Type B pancreatic cell (in vitro differentiated cells): Measurements from ENCODE around the gene MAGEB6. TPM values are rescaled to one million over a fixed set of nuclear protein-coding genes. Genes with fewer than 3 reads are reported as not detected.

ENCODE experiments used
- DNase-seq: peaks from one replicate; pipeline ENCODE4 v3.0.0; 2021; ENCODE audit warnings: mixed read lengths; ENCODE audit not compliant: unreplicated experiment; ENCODE audit errors: extremely low spot score
- H3K27ac Mint-ChIP-seq: 2 replicates; pipeline ENCODE4 v1.8.0; 2021; ENCODE audit warnings: mild to moderate bottlenecking, mixed read lengths
- H3K27me3 Mint-ChIP-seq: 2 replicates; pipeline ENCODE4 v1.8.0; 2021; ENCODE audit warnings: mixed read lengths
- H3K36me3 Mint-ChIP-seq: 2 replicates; pipeline ENCODE4 v1.8.0; 2021; ENCODE audit warnings: mixed read lengths
- H3K4me1 Mint-ChIP-seq: one replicate; pipeline ENCODE4 v1.8.0; 2021; ENCODE audit warnings: mixed read lengths; ENCODE audit not compliant: unreplicated experiment
- H3K4me3 Mint-ChIP-seq: 2 replicates; pipeline ENCODE4 v1.8.0; 2021; ENCODE audit warnings: mild to moderate bottlenecking, mixed read lengths
- H3K9me3 Mint-ChIP-seq: 2 replicates; pipeline ENCODE4 v1.8.0; 2021; ENCODE audit warnings: mixed read lengths
- total RNA-seq: library from RNA; stranded (reverse); gene quantifications from 2 replicates; pipeline ENCODE4 v1.2.1, GENCODE V29; 2021; ENCODE audit warnings: low replicate concordance
- TF ChIP-seq, protein P1 (sequence below): fragments of 200-600 bp; sonication (generic); conservative IDR thresholded peaks from 2 replicates; pipeline ENCODE4 v1.5.0; 2021; ENCODE audit warnings: antibody characterized with exemption, mild to moderate bottlenecking

The MAGEB6 gene
- total RNA-seq, 1 donor from 2014 or later = not detected

DNA sequence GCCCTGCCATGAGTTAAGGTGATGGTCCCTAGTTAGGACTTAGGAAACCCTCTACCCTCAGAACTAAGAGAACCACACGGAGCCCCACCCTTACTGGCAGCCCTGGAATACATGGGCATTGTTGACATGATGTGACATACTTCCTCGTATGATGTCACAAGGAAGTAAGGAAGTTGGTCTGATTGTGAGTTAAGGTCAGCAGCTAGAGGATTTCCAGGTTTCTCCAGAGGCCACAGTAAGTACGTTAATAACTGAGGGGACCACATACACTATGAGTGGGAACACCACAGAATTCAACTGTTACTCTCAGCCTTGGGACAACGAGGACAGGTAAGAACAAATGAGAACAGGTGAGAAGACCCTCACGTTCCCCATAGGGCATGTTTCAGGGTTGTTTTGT is 23.6 kb downstream of the MAGEB6 start, which contains the start of gene MAGEB5:
TSS of gene MAGEB5 (plus strand) at position 301 of the 400 bp plus-strand sequence. CDS start 1,133 bp downstream, outside the sequence.
- Mint-ChIP-seq H3K36me3 (no peaks in the 10 kb centered on the region), H3K4me3 (no peak within 1 kb of the TSS), H3K27ac (no peak within 1 kb of the TSS), H3K4me1 (peaks cover 4% of the 10 kb centered on the region), H3K9me3 (peaks cover 6% of the 10 kb centered on the region), H3K27me3 (no peaks in the 10 kb centered on the region)
- TF ChIP-seq, protein P1, sequence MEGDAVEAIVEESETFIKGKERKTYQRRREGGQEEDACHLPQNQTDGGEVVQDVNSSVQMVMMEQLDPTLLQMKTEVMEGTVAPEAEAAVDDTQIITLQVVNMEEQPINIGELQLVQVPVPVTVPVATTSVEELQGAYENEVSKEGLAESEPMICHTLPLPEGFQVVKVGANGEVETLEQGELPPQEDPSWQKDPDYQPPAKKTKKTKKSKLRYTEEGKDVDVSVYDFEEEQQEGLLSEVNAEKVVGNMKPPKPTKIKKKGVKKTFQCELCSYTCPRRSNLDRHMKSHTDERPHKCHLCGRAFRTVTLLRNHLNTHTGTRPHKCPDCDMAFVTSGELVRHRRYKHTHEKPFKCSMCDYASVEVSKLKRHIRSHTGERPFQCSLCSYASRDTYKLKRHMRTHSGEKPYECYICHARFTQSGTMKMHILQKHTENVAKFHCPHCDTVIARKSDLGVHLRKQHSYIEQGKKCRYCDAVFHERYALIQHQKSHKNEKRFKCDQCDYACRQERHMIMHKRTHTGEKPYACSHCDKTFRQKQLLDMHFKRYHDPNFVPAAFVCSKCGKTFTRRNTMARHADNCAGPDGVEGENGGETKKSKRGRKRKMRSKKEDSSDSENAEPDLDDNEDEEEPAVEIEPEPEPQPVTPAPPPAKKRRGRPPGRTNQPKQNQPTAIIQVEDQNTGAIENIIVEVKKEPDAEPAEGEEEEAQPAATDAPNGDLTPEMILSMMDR = no peak
- no peak for DNase-seq

DNA sequence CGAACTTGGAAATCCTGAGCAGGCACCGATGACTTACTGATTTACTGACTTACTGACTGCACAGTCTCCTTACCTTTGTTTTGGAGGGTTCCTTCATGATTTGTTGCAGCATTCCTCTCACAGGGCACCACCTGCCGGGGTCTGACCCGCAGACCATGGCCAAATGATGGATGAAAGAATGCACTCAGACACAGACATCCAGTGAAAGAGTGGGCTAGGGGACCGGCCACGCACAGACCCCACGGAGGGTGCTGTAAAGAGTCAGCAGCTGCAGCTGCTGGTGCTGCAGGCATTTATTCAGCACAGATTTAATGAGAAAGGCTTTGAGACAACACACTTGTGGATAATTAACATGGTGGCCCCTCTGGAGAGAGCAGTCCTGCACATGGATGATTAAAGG is 27.1 kb downstream of the MAGEB6 start:
- Mint-ChIP-seq H3K4me3 (no peak overlapping the region), H3K36me3 (no peaks in the 10 kb centered on the region), H3K4me1 (peaks cover 4% of the 10 kb centered on the region), H3K9me3 (peaks cover 6% of the 10 kb centered on the region), H3K27me3 (no peaks in the 10 kb centered on the region), H3K27ac (no peak overlapping the region)
- TF ChIP-seq, protein P1 = no peak
- DNase-seq = no peak

DNA sequence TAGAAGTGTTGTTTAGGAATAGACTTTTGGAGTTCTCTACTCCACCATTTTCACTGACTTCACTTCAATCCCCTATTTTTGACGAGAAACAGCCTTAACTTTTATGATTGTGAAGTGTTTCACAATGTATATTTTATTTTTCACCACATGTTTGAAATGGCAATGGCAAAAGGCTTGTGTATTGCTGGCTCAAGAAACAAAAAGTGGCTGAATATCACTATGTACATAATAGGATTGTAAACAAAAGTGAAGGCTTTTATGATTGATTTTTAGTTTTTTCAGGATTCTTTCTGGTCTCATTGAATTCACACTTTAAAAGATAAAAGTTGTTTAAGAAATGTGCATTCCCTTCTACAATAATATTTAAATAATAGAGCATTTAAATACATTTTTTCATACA is 41.9 kb downstream of the MAGEB6 start:
- no peak overlapping the region for H3K27ac Mint-ChIP-seq
- H3K4me1 Mint-ChIP-seq = no peaks in the 10 kb centered on the region
- H3K4me3 Mint-ChIP-seq = no peak overlapping the region
- H3K36me3 Mint-ChIP-seq = no peaks in the 10 kb centered on the region
- TF ChIP-seq, protein P1 = no peak
- no peak for DNase-seq
- H3K9me3 Mint-ChIP-seq = peaks cover 5% of the 10 kb centered on the region
- no peaks in the 10 kb centered on the region for H3K27me3 Mint-ChIP-seq

Other genes with a start within 250 kb of the MAGEB6 start
- not detected in 2 replicates for gene MAGEB18, start 54.1 kb upstream of the MAGEB6 start, total RNA-seq
- not detected in 2 replicates for gene MAGEB6B, start 31.8 kb upstream of the MAGEB6 start, total RNA-seq
- gene MAGEB5, start 23.7 kb downstream of the MAGEB6 start, total RNA-seq = not detected in 2 replicates